Left lung (tissue), 10 donors: ENCODE data around the gene ALK. TPM values are rescaled to one million over a fixed set of nuclear protein-coding genes. Genes with fewer than 3 reads are reported as not detected.

Source experiments
- ATAC-seq: fragments of 200-7000 bp; cut with Tn5 transposase; one replicate; pipeline ENCODE4 v1.9.1; 2020; ENCODE audit warnings: moderate library complexity
- DNase-seq, 4 donors: peaks; one replicate each; pipeline ENCODE4 v3.0.0-alpha.2; 2013 to 2020
- H3K27ac ChIP-seq, 2 donors: fragments of 200-600 bp; sonication (generic) in 1 of 2; one replicate each; pipeline versions ENCODE4 v1.5.0 to v1.8.0; 2020 to 2021
- H3K27me3 ChIP-seq, 2 donors: fragments of 200-600 bp; sonication (generic) in 1 of 2; one replicate each; pipeline versions ENCODE4 v1.5.0 to v1.8.0; 2020 to 2021
- H3K36me3 ChIP-seq, 2 donors: fragments of 200-600 bp; sonication (generic) in 1 of 2; one replicate each; pipeline versions ENCODE4 v1.5.0 to v1.8.0; 2020 to 2021
- H3K4me1 ChIP-seq, 2 donors: fragments of 200-600 bp; one replicate each; pipeline ENCODE4 v1.8.0; 2021
- H3K4me3 ChIP-seq, 2 donors: fragments of 200-600 bp; sonication (generic) in 1 of 2; one replicate each; pipeline versions ENCODE4 v1.5.0 to v1.8.0; 2020 to 2021; ENCODE audit warnings: mild to moderate bottlenecking in 1 of 2
- H3K9me3 ChIP-seq, 2 donors: fragments of 200-600 bp; sonication (generic) in 1 of 2; one replicate each; pipeline versions ENCODE4 v1.5.0 to v1.8.0; 2020 to 2021
- CTCF ChIP-seq, 2 donors: fragments of 200-600 bp; sonication (generic) in 1 of 2; IDR thresholded peaks; one replicate each; pipeline versions ENCODE4 v1.5.0 to v1.8.0; 2021; ENCODE audit warnings: antibody characterized with exemption in 2 of 2
- intact Hi-C, 2 donors: fragments of 100-400 bp; cut with DNase I; formaldehyde crosslinking; loops; one replicate each; pipeline versions ENCODE4 v1.11.2 to v1.14.2; 2022
- polyA plus RNA-seq, 6 donors: library from polyadenylated mRNA; unstranded; fragments of 120-200 nt; gene quantifications; one replicate each; pipeline ENCODE4 v1.2.1, GENCODE V29; 2013; ENCODE audit not compliant: insufficient read length in 6 of 6
- total RNA-seq, 2 donors: library from RNA; stranded (reverse); fragmentation: NEBNext Ultra II Directional; extraction: Animal tissue kit (Norgen Biotek cat#: 25700); gene quantifications; one replicate each; pipeline ENCODE4 v1.2.1, GENCODE V29; 2021
- donor health status: DM: no; HTN: yes; CAD: no.
- donor health status: DM: no; HTN: no; CAD: no.

ALK gene
- total and polyA plus RNA-seq, 8 donors: 0.06 to 0.70 (median 0.12) TPM; not detected in 2

GRCh38 chr2:29760008-29760407 lies 161.4 kb downstream of the ALK start:
- Histone ChIP-seq H3K36me3 (no peaks in the 10 kb centered on the region), H3K9me3 (no peaks in the 10 kb centered on the region), H3K4me1 (no peaks in the 10 kb centered on the region), H3K27ac (no peak overlapping the region), H3K27me3 (no peaks in the 10 kb centered on the region), H3K4me3 (no peak overlapping the region)
- no peak for ATAC-seq
- no peak for TF ChIP-seq CTCF (IDR thresholded peaks at IDR 0.05)
- intact Hi-C loops: no loop called here
- no peak for DNase-seq

- Histone ChIP-seq H3K4me3 (no peak overlapping the region), H3K27ac (no peak overlapping the region), H3K36me3 (no peaks in the 10 kb centered on the region), H3K4me1 (no peaks in the 10 kb centered on the region), H3K27me3 (no peaks in the 10 kb centered on the region), H3K9me3 (no peaks in the 10 kb centered on the region)
- no peak for TF ChIP-seq CTCF (IDR thresholded peaks at IDR 0.05)
- DNase-seq (peak in 2 of 4 donors; percentile 28 to 45), ATAC-seq (no peak)
- intact Hi-C loops: no loop called here
These were observed 162.0 kb downstream of the ALK start for GRCh38 chr2:29759360-29759759.

GRCh38 chr2:29755829-29756228 lies 165.6 kb downstream of the ALK start:
- intact Hi-C loops: no loop called here
- no peaks in the 10 kb centered on the region for H3K9me3 ChIP-seq
- H3K4me3 ChIP-seq: no peak overlapping the region
- DNase-seq (no peak), ATAC-seq (no peak)
- H3K27me3 ChIP-seq: no peaks in the 10 kb centered on the region
- H3K4me1 ChIP-seq: no peaks in the 10 kb centered on the region
- no peak overlapping the region for H3K27ac ChIP-seq
- TF ChIP-seq CTCF (IDR thresholded peaks at IDR 0.05): no peak
- no peaks in the 10 kb centered on the region for H3K36me3 ChIP-seq

- Histone ChIP-seq H3K9me3 (no peaks in the 10 kb centered on the region), H3K27me3 (no peaks in the 10 kb centered on the region), H3K27ac (no peak overlapping the region), H3K4me1 (no peaks in the 10 kb centered on the region), H3K36me3 (no peaks in the 10 kb centered on the region), H3K4me3 (no peak overlapping the region)
- ATAC-seq: no peak
- intact Hi-C loops: no loop called here
- DNase-seq: no peak
- TF ChIP-seq CTCF (IDR thresholded peaks at IDR 0.05): no peak
These were observed 166.2 kb downstream of the ALK start for GRCh38 chr2:29755233-29755632.

GRCh38 chr2:29753671-29754444 lies 167.5 kb downstream of the ALK start:
- Histone ChIP-seq H3K4me3 (no peak overlapping the region), H3K4me1 (no peaks in the 10 kb centered on the region), H3K36me3 (no peaks in the 10 kb centered on the region), H3K27me3 (no peaks in the 10 kb centered on the region), H3K27ac (no peak overlapping the region), H3K9me3 (no peaks in the 10 kb centered on the region)
- ATAC-seq (no peak), DNase-seq (no peak)
- intact Hi-C loops: no loop called here
- no peak for TF ChIP-seq CTCF (IDR thresholded peaks at IDR 0.05)
